Large intestine (tissue), 3 donors: ENCODE data around the gene PAPSS1. TPM values are rescaled to one million over a fixed set of nuclear protein-coding genes. Genes with fewer than 3 reads are reported as not detected.
"Not testable (repeated sequence)": the region's sequence is repeated elsewhere in the genome, so short reads cannot be mapped to it uniquely, and the experiment has no call there.

Experiments
- DNase-seq, 2 donors: peaks; one replicate each; pipeline versions ENCODE4 v3.0.0 to v3.0.0-alpha.2; 2013
- H3K27ac ChIP-seq: one replicate; pipeline ENCODE4 v1.5.1; 2013; ENCODE audit warnings: low read length
- H3K27me3 ChIP-seq: 2 replicates; pipeline ENCODE4 v1.6.1; 2013; ENCODE audit warnings: low read length; ENCODE audit not compliant: control insufficient read depth, insufficient read depth
- H3K36me3 ChIP-seq: 2 replicates; pipeline ENCODE4 v1.6.1; 2013; ENCODE audit warnings: low read length; ENCODE audit not compliant: control insufficient read depth, insufficient read depth
- H3K4me1 ChIP-seq: one replicate; pipeline ENCODE4 v1.6.1; 2013; ENCODE audit warnings: low read length; ENCODE audit not compliant: control insufficient read depth, insufficient read depth
- H3K4me3 ChIP-seq: one replicate; pipeline ENCODE4 v1.5.1; 2013; ENCODE audit warnings: low read length
- H3K9me3 ChIP-seq: one replicate; pipeline ENCODE4 v1.6.1; 2013; ENCODE audit warnings: mild to moderate bottlenecking, low read depth, low read length, moderate library complexity; ENCODE audit not compliant: control insufficient read depth
- WGBS: methylation state at CpG from one replicate; pipeline ENCODE4 v1.1.5; 2013; ENCODE audit warnings: low lambda C conversion rate; ENCODE audit not compliant: insufficient coverage; 5-methylcytosine and 5-hydroxymethylcytosine counted together
- polyA plus RNA-seq: library from polyadenylated mRNA; unstranded; fragments of 120-200 nt; gene quantifications from one replicate; pipeline ENCODE4 v1.2.1, GENCODE V29; 2013

Gene PAPSS1
- polyA plus RNA-seq, 1 donor = 50.7 TPM

- H3K27me3 ChIP-seq = no peaks in the 10 kb centered on the region
- H3K36me3 ChIP-seq = peaks cover 3% of the 10 kb centered on the region
- no peaks in the 10 kb centered on the region for H3K4me1 ChIP-seq
- 88% methylated on average over 3 of the region's 10 CpGs for WGBS
- DNase-seq = no peak
- H3K9me3 ChIP-seq = peaks cover 21% of the 10 kb centered on the region
- no peak overlapping the region for H3K27ac ChIP-seq
- no peak overlapping the region for H3K4me3 ChIP-seq
These were observed 9.3 kb downstream of the PAPSS1 start for GRCh38 chr4:107710493-107711459.

- H3K4me1 ChIP-seq = no peaks in the 10 kb centered on the region
These were observed 10.1 kb downstream of the PAPSS1 start for GRCh38 chr4:107709916-107710315.

GRCh38 chr4:107708225-107708624 is 11.8 kb downstream of the PAPSS1 start:
- Histone ChIP-seq H3K36me3 (peaks cover 3% of the 10 kb centered on the region), H3K27ac (no peak overlapping the region), H3K4me3 (no peak overlapping the region), H3K4me1 (no peaks in the 10 kb centered on the region), H3K9me3 (peaks cover 36% of the 10 kb centered on the region), H3K27me3 (no peaks in the 10 kb centered on the region)
- no peak for DNase-seq

More at GRCh38 chr4:107709916-107710315, 10.1 kb downstream of the PAPSS1 start:
- Histone ChIP-seq H3K9me3 (peaks cover 25% of the 10 kb centered on the region), H3K27me3 (no peaks in the 10 kb centered on the region), H3K36me3 (peaks cover 3% of the 10 kb centered on the region), H3K4me3 (no peak overlapping the region), H3K27ac (no peak overlapping the region)
- WGBS = 67% methylated on average over 1 of the region's 1 CpG
- no peak for DNase-seq

- H3K27ac ChIP-seq = no peak overlapping the region
- DNase-seq = no peak
- no peaks in the 10 kb centered on the region for H3K27me3 ChIP-seq
- H3K4me3 ChIP-seq = no peak overlapping the region
- 100% methylated on average over 1 of the region's 1 CpG for WGBS
- peaks cover 32% of the 10 kb centered on the region for H3K9me3 ChIP-seq
- H3K36me3 ChIP-seq = peaks cover 5% of the 10 kb centered on the region
- no peaks in the 10 kb centered on the region for H3K4me1 ChIP-seq
These were observed 14.1 kb downstream of the PAPSS1 start for GRCh38 chr4:107705742-107706556.

- peaks cover 19% of the 10 kb centered on the region for H3K9me3 ChIP-seq
- no peaks in the 10 kb centered on the region for H3K27me3 ChIP-seq
- DNase-seq = no peak
- H3K4me3 ChIP-seq = no peak overlapping the region
- H3K27ac ChIP-seq = no peak overlapping the region
- H3K4me1 ChIP-seq = no peaks in the 10 kb centered on the region
- WGBS = no CpG with 5 or more reads among the region's 1 CpG
- peaks cover 14% of the 10 kb centered on the region for H3K36me3 ChIP-seq
These were observed 18.5 kb downstream of the PAPSS1 start for GRCh38 chr4:107701565-107701964.

GRCh38 chr4:107699466-107700206 is 20.4 kb downstream of the PAPSS1 start:
- H3K4me3 ChIP-seq = no peak overlapping the region
- no peaks in the 10 kb centered on the region for H3K4me1 ChIP-seq
- peaks cover 14% of the 10 kb centered on the region for H3K36me3 ChIP-seq
- no peak overlapping the region for H3K27ac ChIP-seq
- H3K27me3 ChIP-seq = no peaks in the 10 kb centered on the region
- DNase-seq = no peak
- H3K9me3 ChIP-seq = peaks cover 8% of the 10 kb centered on the region
- WGBS = 100% methylated on average over 1 of the region's 2 CpGs

GRCh38 chr4:107696187-107696586 is 23.8 kb downstream of the PAPSS1 start:
- H3K9me3 ChIP-seq, H3K4me1 ChIP-seq, H3K4me3 ChIP-seq, H3K27ac ChIP-seq, DNase-seq, H3K27me3 ChIP-seq: not testable (repeated sequence)
- peaks cover 28% of the 10 kb centered on the region for H3K36me3 ChIP-seq
- WGBS = 100% methylated on average over 3 of the region's 6 CpGs

- no peaks in the 10 kb centered on the region for H3K27me3 ChIP-seq
- no CpG with 5 or more reads among the region's 2 CpGs for WGBS
- H3K4me1 ChIP-seq = no peaks in the 10 kb centered on the region
- DNase-seq = no peak
- peaks cover 19% of the 10 kb centered on the region for H3K36me3 ChIP-seq
- H3K9me3 ChIP-seq = no peaks in the 10 kb centered on the region
- no peak overlapping the region for H3K4me3 ChIP-seq
- no peak overlapping the region for H3K27ac ChIP-seq
These were observed 26.9 kb downstream of the PAPSS1 start for GRCh38 chr4:107693132-107693531.

- Histone ChIP-seq H3K4me3 (no peak overlapping the region), H3K36me3 (peaks cover 19% of the 10 kb centered on the region), H3K4me1 (no peaks in the 10 kb centered on the region), H3K9me3 (no peaks in the 10 kb centered on the region), H3K27ac (no peak overlapping the region), H3K27me3 (no peaks in the 10 kb centered on the region)
- DNase-seq = no peak
- WGBS = 90% methylated on average over 2 of the region's 3 CpGs
These were observed 27.8 kb downstream of the PAPSS1 start for GRCh38 chr4:107692202-107692601.

- no peaks in the 10 kb centered on the region for H3K9me3 ChIP-seq
These were observed 28.7 kb downstream of the PAPSS1 start for GRCh38 chr4:107691378-107691777.

More at GRCh38 chr4:107691378-107691777, 28.7 kb downstream of the PAPSS1 start:
- Histone ChIP-seq H3K4me3 (no peak overlapping the region), H3K4me1 (no peaks in the 10 kb centered on the region), H3K27me3 (no peaks in the 10 kb centered on the region), H3K36me3 (peaks cover 22% of the 10 kb centered on the region), H3K27ac (no peak overlapping the region)
- DNase-seq = no peak
- no CpG with 5 or more reads among the region's 4 CpGs for WGBS
